HK-2 (cell line): Measurements from ENCODE around the gene PLA2R1.

Experiments used
- DNase-seq: peaks from one replicate; pipeline ENCODE4 v3.0.0-alpha.2; 2018; ENCODE audit not compliant: unreplicated experiment

The PLA2R1 gene

GRCh38 chr2:159895258-159896065 is 167.0 kb downstream of the PLA2R1 start:
- no peak for DNase-seq

- DNase-seq: no peak
These were observed 168.1 kb downstream of the PLA2R1 start for GRCh38 chr2:159894145-159894838.

GRCh38 chr2:159892990-159893810 is 169.2 kb downstream of the PLA2R1 start:
- no peak for DNase-seq

DNA sequence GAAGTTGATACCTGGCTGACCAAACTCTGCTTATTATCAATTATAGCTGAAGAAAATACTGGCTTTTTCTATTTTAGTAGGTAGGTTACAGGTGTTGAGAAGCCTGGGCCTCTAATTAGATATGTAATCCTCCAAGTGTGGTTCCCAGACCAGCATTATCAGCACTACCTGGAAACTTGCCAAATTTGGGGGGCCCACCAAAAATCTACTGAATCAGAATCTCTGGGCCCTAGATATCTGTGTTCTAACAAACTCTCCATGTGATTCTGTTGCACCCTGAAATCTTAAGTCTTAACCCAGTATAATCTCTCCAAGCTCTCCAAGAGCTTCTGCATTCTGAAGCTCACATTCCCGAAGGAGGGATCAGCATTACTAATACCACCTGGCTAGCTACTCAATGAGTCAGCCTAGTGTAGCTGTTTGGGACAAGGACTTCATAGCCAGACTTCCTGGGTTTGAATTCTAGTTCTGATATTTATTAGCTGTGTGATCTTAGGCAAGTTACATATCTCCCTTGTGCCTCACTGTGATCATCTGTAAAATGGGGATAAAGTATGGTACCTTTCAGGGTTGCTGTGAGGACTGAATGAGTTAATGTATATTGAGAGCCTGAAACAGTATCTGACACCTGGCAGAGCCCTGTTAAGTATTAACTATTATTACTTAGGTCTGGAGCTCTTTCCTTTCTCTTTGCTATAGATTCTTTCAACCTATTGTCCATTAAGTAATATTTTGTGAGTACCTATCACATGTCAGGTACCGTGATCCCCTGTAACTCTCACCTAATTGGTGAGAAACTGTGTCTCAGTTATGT is 170.3 kb downstream of the PLA2R1 start:
- DNase-seq: peak; percentile 22

DNA sequence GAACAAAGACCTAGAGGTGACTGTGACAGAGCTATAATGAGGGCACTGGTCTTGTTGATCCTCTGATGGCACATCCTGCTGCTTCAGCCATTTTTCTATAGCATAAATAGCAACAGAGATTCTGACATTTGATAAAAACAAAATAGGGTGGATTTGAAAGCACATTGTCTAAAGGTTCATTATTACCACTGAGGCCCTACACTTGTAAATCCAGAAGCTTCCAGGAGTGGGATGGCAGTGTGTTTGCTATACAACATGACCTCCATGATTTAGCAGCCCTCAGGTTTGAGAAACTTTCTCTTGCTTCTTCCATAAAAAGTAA is 171.2 kb downstream of the PLA2R1 start:
- no peak for DNase-seq

GRCh38 chr2:159890551-159891266 is 171.7 kb downstream of the PLA2R1 start:
- no peak for DNase-seq

- no peak for DNase-seq
These were observed 180.2 kb downstream of the PLA2R1 start for GRCh38 chr2:159882130-159882745.
